ENCODE measurements around the gene NDUFS8.

The NDUFS8 gene

GRCh38 chr11:68080860-68081259, 50.4 kb downstream of the NDUFS8 start:
- no peak for DNase-seq (ENCODE audit: low spot score)

- DNase-seq (ENCODE audit: low spot score), result no peak
Observed at GRCh38 chr11:68081691-68082090, 51.2 kb downstream of the NDUFS8 start.

- no peak for DNase-seq (ENCODE audit: low spot score)
Observed at GRCh38 chr11:68082481-68082880, 52.0 kb downstream of the NDUFS8 start.

- DNase-seq (ENCODE audit: low spot score), result no peak
Observed at GRCh38 chr11:68083517-68083916, 53.0 kb downstream of the NDUFS8 start.

Data from pons (tissue), 1 donor.